ENCODE data around the gene C11orf58.

The C11orf58 gene

GRCh38 chr11:16769386-16769785, 30.9 kb downstream of the C11orf58 start:
- no peak for DNase-seq

- no peak for DNase-seq
Measured at GRCh38 chr11:16770016-16770415, 31.6 kb downstream of the C11orf58 start.

- no peak for DNase-seq
Measured at GRCh38 chr11:16771350-16772140, 33.1 kb downstream of the C11orf58 start.

- DNase-seq, result no peak
Measured at GRCh38 chr11:16772141-16772512, 33.7 kb downstream of the C11orf58 start.

GRCh38 chr11:16773981-16774935, 35.8 kb downstream of the C11orf58 start:
- no peak for DNase-seq

GRCh38 chr11:16774936-16775613, 36.6 kb downstream of the C11orf58 start:
- no peak for DNase-seq

GRCh38 chr11:16775614-16776283, 37.3 kb downstream of the C11orf58 start:
- no peak for DNase-seq

- peak in 3 of 14 donors; percentile 12 to 18 (median 18) for DNase-seq
Measured at GRCh38 chr11:16776711-16777612, 38.5 kb downstream of the C11orf58 start.

GRCh38 chr11:16777613-16777975, 39.1 kb downstream of the C11orf58 start:
- DNase-seq, result no peak

GRCh38 chr11:16778286-16778685, 39.8 kb downstream of the C11orf58 start:
- no peak for DNase-seq

- no peak for DNase-seq
Measured at GRCh38 chr11:16778876-16779275, 40.4 kb downstream of the C11orf58 start.

GRCh38 chr11:16779436-16779835, 41.0 kb downstream of the C11orf58 start:
- DNase-seq, result no peak

GRCh38 chr11:16780146-16780545, 41.7 kb downstream of the C11orf58 start:
- DNase-seq, result no peak

- no peak for DNase-seq
Measured at GRCh38 chr11:16780698-16781550, 42.5 kb downstream of the C11orf58 start.

GRCh38 chr11:16781936-16782919, 43.8 kb downstream of the C11orf58 start:
- no peak for DNase-seq

- no peak for DNase-seq
Measured at GRCh38 chr11:16783321-16783801, 44.9 kb downstream of the C11orf58 start.

- no peak for DNase-seq
Measured at GRCh38 chr11:16784097-16784496, 45.6 kb downstream of the C11orf58 start.

- no peak for DNase-seq
Measured at GRCh38 chr11:16784666-16785065, 46.2 kb downstream of the C11orf58 start.

All from C1 segment of cervical spinal cord (tissue), 14 donors.